Trophoblast cell (in vitro differentiated cells and primary cell): Measurements from ENCODE around the gene GUCA2A.

Experiments
- DNase-seq, 2 donors: peaks; one replicate each; pipeline ENCODE4 v3.0.0-alpha.2; 2016
- H2AFZ ChIP-seq: 2 replicates; pipeline ENCODE4 v1.6.1; 2013; ENCODE audit warnings: low read length, moderate library complexity, mild to moderate bottlenecking; ENCODE audit not compliant: insufficient read depth, poor library complexity
- H2AK5ac ChIP-seq: 2 replicates; pipeline ENCODE4 v1.6.1; 2013; ENCODE audit warnings: mild to moderate bottlenecking, low read length
- H2BK120ac ChIP-seq: 2 replicates; pipeline ENCODE4 v1.6.1; 2013; ENCODE audit warnings: low read length, mild to moderate bottlenecking, moderate library complexity; ENCODE audit not compliant: insufficient read depth, poor library complexity
- H2BK12ac ChIP-seq: 2 replicates; pipeline ENCODE4 v1.6.1; 2013; ENCODE audit warnings: mild to moderate bottlenecking, low read length, moderate library complexity
- H2BK5ac ChIP-seq: 2 replicates; pipeline ENCODE4 v1.6.1; 2013; ENCODE audit warnings: low read length, low read depth, moderate library complexity, mild to moderate bottlenecking; ENCODE audit not compliant: poor library complexity
- H3K14ac ChIP-seq: 2 replicates; pipeline ENCODE4 v1.6.1; 2013; ENCODE audit warnings: mild to moderate bottlenecking, low read length
- H3K18ac ChIP-seq: 2 replicates; pipeline ENCODE4 v1.6.1; 2013; ENCODE audit warnings: mild to moderate bottlenecking, low read length
- H3K23ac ChIP-seq: 2 replicates; pipeline ENCODE4 v1.6.1; 2013; ENCODE audit warnings: low read length
- H3K27ac ChIP-seq: 2 replicates; pipeline ENCODE4 v1.5.1; 2013; ENCODE audit warnings: low read depth, mild to moderate bottlenecking, inconsistent platforms, low read length, moderate library complexity
- H3K27me3 ChIP-seq: 2 replicates; pipeline ENCODE4 v1.6.1; 2013; ENCODE audit warnings: inconsistent platforms, mild to moderate bottlenecking, low read length, moderate library complexity; ENCODE audit not compliant: insufficient read depth
- H3K36me3 ChIP-seq, 2 experiments: 1 replicate in 1 of 2; 2 replicates in 1 of 2; pipeline ENCODE4 v1.6.1; 2013; ENCODE audit warnings: low read length in 2 of 2, mild to moderate bottlenecking in 2 of 2, moderate library complexity in 1 of 2; ENCODE audit not compliant: insufficient read depth in 2 of 2, control insufficient read depth in 1 of 2
- H3K4ac ChIP-seq: 2 replicates; pipeline ENCODE4 v1.6.1; 2013; ENCODE audit warnings: low read depth, mild to moderate bottlenecking, low read length, moderate library complexity
- H3K4me1 ChIP-seq, 2 experiments: 1 replicate in 1 of 2; 2 replicates in 1 of 2; pipeline ENCODE4 v1.6.1; 2013; ENCODE audit warnings: low read length in 2 of 2, mild to moderate bottlenecking in 2 of 2, moderate library complexity in 1 of 2; ENCODE audit not compliant: insufficient read depth in 2 of 2, control insufficient read depth in 1 of 2
- H3K4me2 ChIP-seq: 2 replicates; pipeline ENCODE4 v1.6.1; 2013; ENCODE audit warnings: inconsistent platforms, mild to moderate bottlenecking, low read length, moderate library complexity
- H3K4me3 ChIP-seq: 2 replicates; pipeline ENCODE4 v1.5.1; 2013; ENCODE audit warnings: mild to moderate bottlenecking, low read depth, low read length, inconsistent platforms
- H3K79me1 ChIP-seq: one replicate; pipeline ENCODE4 v1.6.1; 2013; ENCODE audit warnings: low read length
- H3K79me2 ChIP-seq: 2 replicates; pipeline ENCODE4 v1.6.1; 2013; ENCODE audit warnings: low read length, mild to moderate bottlenecking; ENCODE audit not compliant: control insufficient read depth, insufficient read depth, poor library complexity
- H3K9ac ChIP-seq: 2 replicates; pipeline ENCODE4 v1.6.1; 2013; ENCODE audit warnings: mild to moderate bottlenecking, low read length
- H3K9me3 ChIP-seq: 2 replicates; pipeline ENCODE4 v1.6.1; 2013; ENCODE audit warnings: low read depth, mild to moderate bottlenecking, control low read depth, inconsistent platforms, low read length; ENCODE audit not compliant: insufficient read depth
- H4K12ac ChIP-seq: 2 replicates; pipeline ENCODE4 v1.6.1; 2013; ENCODE audit warnings: low read depth, mild to moderate bottlenecking, low read length, moderate library complexity
- H4K8ac ChIP-seq: 2 replicates; pipeline ENCODE4 v1.6.1; 2013; ENCODE audit warnings: low read depth, mild to moderate bottlenecking, low read length, moderate library complexity
- H4K91ac ChIP-seq: one replicate; pipeline ENCODE4 v1.6.1; 2013; ENCODE audit warnings: low read depth, mild to moderate bottlenecking, low read length, moderate library complexity
- WGBS: extraction: QIAGEN DNeasy Blood & Tissue Kit; methylation state at CpG from one replicate; pipeline ENCODE4 v1.1.7; 2013; ENCODE audit warnings: missing lambda C conversion rate; ENCODE audit not compliant: insufficient read length, insufficient coverage; ENCODE audit errors: extremely low coverage; 5-methylcytosine and 5-hydroxymethylcytosine counted together

GUCA2A gene

DNA sequence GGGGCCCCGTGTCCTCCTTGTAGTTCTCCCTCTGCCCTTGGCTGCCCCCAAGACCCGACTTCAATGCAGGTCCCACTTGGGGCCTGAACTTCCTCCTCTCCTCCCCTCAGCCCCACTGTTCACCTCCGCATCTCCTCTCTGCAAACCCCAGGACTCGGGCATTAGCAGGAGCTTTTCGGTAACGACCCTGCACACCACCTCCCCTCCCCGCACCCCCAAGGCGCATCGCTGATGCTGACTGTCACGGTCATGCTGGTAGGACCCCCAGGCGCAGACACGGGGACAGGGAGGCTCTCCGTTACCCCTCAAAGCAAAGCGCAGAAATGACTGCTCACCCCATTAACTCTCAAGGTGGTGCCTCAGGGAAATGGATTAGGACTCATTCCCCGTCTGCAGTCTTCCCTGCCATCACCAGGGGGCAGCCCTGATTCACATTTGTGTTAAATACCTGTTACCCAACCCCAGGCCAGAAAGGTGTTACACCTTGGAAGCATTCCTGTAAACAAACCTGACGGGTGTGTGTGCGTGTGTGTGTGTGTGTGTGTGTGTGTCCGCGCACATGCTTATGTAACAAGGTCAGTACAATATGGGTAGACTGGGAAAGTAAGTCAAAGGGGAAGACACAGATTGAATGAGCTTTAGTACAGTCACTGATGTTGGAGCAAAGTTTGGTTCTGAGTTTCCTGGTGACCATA lies 17.8 kb downstream of the GUCA2A start:
- Histone ChIP-seq H4K91ac (no peak overlapping the region), H3K4me1 (peaks cover 0 to 2% of the 10 kb centered on the region in 2 experiments), H3K18ac (no peak overlapping the region), H3K9me3 (peaks cover 6% of the 10 kb centered on the region), H3K4me2 (no peak overlapping the region), H2BK120ac (no peak overlapping the region), H2BK12ac (no peak overlapping the region), H3K27me3 (no peaks in the 10 kb centered on the region), H2AK5ac (no peak overlapping the region), H3K4me3 (no peak overlapping the region), H3K27ac (no peak overlapping the region), H2BK5ac (no peak overlapping the region), H3K14ac (no peak overlapping the region), H4K8ac (no peak overlapping the region), H3K9ac (no peak overlapping the region), H3K23ac (no peak overlapping the region), H3K4ac (no peak overlapping the region), H3K79me1 (no peaks in the 10 kb centered on the region), H4K12ac (no peak overlapping the region), H3K36me3 (no peaks in the 10 kb centered on the region), H2AFZ (no peak overlapping the region), H3K79me2 (no peaks in the 10 kb centered on the region)
- no CpG with 5 or more reads among the region's 19 CpGs for whole genome bisulfite sequencing
- DNase-seq = peak; percentile 97 to 99

DNA sequence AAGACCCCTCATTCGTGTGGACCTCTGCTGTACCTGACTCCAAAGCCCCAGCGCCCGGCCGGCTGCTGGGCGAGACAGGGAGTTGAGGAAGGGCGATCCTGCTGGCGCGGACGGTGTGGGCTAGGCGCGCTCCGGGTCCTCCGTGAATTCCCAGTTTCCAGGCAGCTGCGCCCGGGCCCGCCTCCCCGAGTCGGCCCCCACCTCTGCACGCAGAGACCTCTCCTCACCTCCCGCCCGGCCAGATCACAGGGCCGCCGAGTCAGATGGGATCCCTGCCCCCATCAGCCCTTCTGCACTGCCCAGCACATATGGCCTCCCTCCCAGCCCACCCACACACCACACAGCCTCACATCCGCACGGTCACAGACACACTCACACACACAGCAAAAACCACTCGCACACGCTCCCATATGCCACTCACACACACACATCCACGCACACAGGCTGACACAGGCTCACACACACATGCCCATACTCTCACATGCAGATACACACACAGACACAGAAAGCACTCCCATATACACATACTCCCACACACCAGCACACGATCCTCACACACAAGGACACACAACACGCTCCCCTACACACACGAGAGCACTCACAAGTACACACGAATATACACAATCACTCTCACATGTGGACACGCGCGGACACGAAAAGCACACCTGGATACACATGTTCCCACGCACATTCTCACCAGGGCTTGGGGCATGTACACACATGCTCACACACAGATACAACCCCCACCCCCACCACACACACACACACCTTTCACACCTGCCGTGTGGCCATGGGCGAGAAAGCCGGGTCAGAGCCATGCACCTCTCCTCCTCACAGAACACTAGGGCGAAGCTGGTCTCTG lies 18.6 kb downstream of the GUCA2A start:
- H4K91ac ChIP-seq = no peak overlapping the region
- no peak overlapping the region for H2BK120ac ChIP-seq
- H3K4me2 ChIP-seq = no peak overlapping the region
- H3K9me3 ChIP-seq = peaks cover 6% of the 10 kb centered on the region
- H2BK5ac ChIP-seq = no peak overlapping the region
- H3K79me1 ChIP-seq = no peaks in the 10 kb centered on the region
- peaks cover 0 to 2% of the 10 kb centered on the region in 2 experiments for H3K4me1 ChIP-seq
- H3K4me3 ChIP-seq = no peak overlapping the region
- no peak overlapping the region for H3K18ac ChIP-seq
- no peak overlapping the region for H4K8ac ChIP-seq
- H2AK5ac ChIP-seq = no peak overlapping the region
- H2AFZ ChIP-seq = no peak overlapping the region
- H3K27ac ChIP-seq = no peak overlapping the region
- H3K4ac ChIP-seq = no peak overlapping the region
- no CpG with 5 or more reads among the region's 41 CpGs for WGBS
- H3K27me3 ChIP-seq = no peaks in the 10 kb centered on the region
- H3K9ac ChIP-seq = no peak overlapping the region
- H3K14ac ChIP-seq = no peak overlapping the region
- no peaks in the 10 kb centered on the region for H3K79me2 ChIP-seq
- H3K23ac ChIP-seq = no peak overlapping the region
- no peak for DNase-seq
- H4K12ac ChIP-seq = no peak overlapping the region
- H3K36me3 ChIP-seq = no peaks in the 10 kb centered on the region
- H2BK12ac ChIP-seq = no peak overlapping the region

DNA sequence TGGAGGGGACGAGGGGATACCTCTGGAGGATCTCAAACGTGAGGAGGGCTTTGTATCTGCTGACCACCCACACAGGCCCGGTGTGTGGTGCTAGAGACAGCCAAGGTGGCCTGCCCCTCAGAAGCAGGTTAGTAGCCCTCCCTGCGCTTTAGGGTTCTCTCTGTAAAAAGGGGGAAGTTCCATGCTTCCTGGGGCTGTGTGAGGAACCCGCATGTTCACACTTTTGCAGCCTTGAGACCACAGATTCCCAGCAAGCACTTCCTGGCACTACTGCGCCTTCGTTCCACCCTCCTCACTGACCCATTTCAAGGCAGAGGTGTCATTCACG lies 19.2 kb downstream of the GUCA2A start:
- no peak overlapping the region for H2BK5ac ChIP-seq
- H3K9me3 ChIP-seq = peaks cover 3% of the 10 kb centered on the region
- no peak overlapping the region for H2BK120ac ChIP-seq
- H3K27ac ChIP-seq = no peak overlapping the region
- no peaks in the 10 kb centered on the region for H3K27me3 ChIP-seq
- H3K18ac ChIP-seq = no peak overlapping the region
- peaks cover 0 to 2% of the 10 kb centered on the region in 2 experiments for H3K4me1 ChIP-seq
- no peaks in the 10 kb centered on the region for H3K79me2 ChIP-seq
- H3K23ac ChIP-seq = no peak overlapping the region
- H2AFZ ChIP-seq = no peak overlapping the region
- no peak overlapping the region for H4K91ac ChIP-seq
- H2AK5ac ChIP-seq = no peak overlapping the region
- no peak overlapping the region for H3K4ac ChIP-seq
- peaks cover 0 to under 1% of the 10 kb centered on the region in 2 experiments for H3K36me3 ChIP-seq
- no peak overlapping the region for H2BK12ac ChIP-seq
- H3K14ac ChIP-seq = no peak overlapping the region
- H4K12ac ChIP-seq = no peak overlapping the region
- no peak overlapping the region for H3K4me3 ChIP-seq
- no peak for DNase-seq
- no peaks in the 10 kb centered on the region for H3K79me1 ChIP-seq
- H3K9ac ChIP-seq = no peak overlapping the region
- no peak overlapping the region for H4K8ac ChIP-seq
- WGBS = no CpG with 5 or more reads among the region's 8 CpGs
- H3K4me2 ChIP-seq = no peak overlapping the region

DNA sequence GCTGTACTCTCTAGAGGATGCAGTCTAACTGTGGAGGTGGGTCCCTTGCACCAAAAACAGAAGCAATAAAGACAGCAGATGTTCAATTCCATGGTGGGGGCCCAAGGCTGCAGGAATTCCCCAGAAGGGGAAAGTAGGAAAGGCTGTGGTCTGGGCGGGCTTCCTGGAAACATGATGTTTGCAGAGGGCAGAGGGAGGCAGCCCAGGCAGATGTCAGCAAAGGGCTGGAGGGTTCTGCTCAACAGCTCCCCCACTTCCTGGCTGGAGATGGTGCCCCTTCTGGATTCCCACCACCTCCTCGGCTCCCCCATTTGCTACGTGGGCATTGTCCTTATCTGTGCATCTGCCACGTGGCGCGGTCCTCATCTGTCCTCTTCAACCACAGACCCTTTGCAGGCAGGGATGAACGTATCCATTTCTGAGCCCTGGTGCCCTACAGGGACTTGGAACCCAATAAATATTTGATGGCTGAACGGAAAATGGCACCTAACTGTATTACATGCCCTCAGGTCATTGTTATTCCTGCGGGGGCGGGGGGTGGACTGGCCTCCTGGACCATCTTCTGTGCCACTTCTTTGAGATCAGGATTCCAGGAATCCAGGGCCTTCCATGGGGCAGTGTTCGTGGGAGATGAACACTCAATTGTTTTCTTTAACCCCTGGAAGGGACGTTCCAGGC lies 19.7 kb downstream of the GUCA2A start:
- Histone ChIP-seq H3K79me1 (no peaks in the 10 kb centered on the region), H2AFZ (no peak overlapping the region), H3K23ac (no peak overlapping the region), H2BK12ac (no peak overlapping the region), H3K9ac (no peak overlapping the region), H3K4me2 (no peak overlapping the region), H3K4ac (no peak overlapping the region), H3K4me3 (no peak overlapping the region), H4K8ac (no peak overlapping the region), H3K36me3 (peaks cover 0 to 1% of the 10 kb centered on the region in 2 experiments), H3K14ac (no peak overlapping the region), H3K27me3 (no peaks in the 10 kb centered on the region), H3K18ac (no peak overlapping the region), H3K9me3 (peaks cover 3% of the 10 kb centered on the region), H2AK5ac (no peak overlapping the region), H4K12ac (no peak overlapping the region), H3K79me2 (no peaks in the 10 kb centered on the region), H2BK5ac (no peak overlapping the region), H2BK120ac (no peak overlapping the region), H3K4me1 (peaks cover 0 to 2% of the 10 kb centered on the region in 2 experiments), H3K27ac (no peak overlapping the region), H4K91ac (no peak overlapping the region)
- WGBS = no CpG with 5 or more reads among the region's 12 CpGs
- no peak for DNase-seq
